ENCODE results near the gene RAB15. TPM values are rescaled to one million over a fixed set of nuclear protein-coding genes. Genes with fewer than 3 reads are reported as not detected.

Gene RAB15
- total RNA-seq, 1 donor: 4.8 TPM

GRCh38 chr14:65000898-65001591 lies 28.9 kb upstream of the RAB15 start:
- TF ChIP-seq CTCF (IDR thresholded peaks at IDR 0.05; ENCODE audit: insufficient read depth, low read length): no peak
- DNase-seq (ENCODE audit: low read depth): peak; percentile 73
- no peak overlapping the region for H3K4me3 ChIP-seq (ENCODE audit: low read depth, low read length)

DNA sequence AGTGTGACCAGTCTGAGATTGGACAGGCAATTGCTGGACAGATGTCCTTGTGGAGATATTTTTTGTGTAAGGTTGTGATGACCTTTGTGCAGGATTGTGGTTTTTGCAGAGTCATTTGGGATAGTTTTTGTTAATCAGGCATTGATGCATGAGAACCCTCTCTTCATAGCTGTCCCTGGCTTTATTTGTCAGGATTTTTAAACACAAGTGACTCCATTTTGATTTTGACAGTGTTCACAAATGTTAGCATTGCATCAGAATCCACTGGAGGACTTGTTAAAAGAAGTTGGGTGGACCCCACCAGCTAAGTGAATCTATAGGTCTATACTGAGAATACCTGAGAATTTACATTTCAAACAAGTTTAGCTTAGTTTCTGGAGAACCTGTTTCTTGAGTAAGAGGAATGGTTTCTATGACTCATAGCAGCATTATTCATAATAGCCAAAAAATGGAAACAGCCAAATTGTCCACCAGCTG lies 26.4 kb upstream of the RAB15 start:
- peak; percentile 54 for DNase-seq (ENCODE audit: low read depth)
- no peak for TF ChIP-seq CTCF (IDR thresholded peaks at IDR 0.05; ENCODE audit: insufficient read depth, low read length)
- no peak overlapping the region for H3K4me3 ChIP-seq (ENCODE audit: low read depth, low read length)

DNA sequence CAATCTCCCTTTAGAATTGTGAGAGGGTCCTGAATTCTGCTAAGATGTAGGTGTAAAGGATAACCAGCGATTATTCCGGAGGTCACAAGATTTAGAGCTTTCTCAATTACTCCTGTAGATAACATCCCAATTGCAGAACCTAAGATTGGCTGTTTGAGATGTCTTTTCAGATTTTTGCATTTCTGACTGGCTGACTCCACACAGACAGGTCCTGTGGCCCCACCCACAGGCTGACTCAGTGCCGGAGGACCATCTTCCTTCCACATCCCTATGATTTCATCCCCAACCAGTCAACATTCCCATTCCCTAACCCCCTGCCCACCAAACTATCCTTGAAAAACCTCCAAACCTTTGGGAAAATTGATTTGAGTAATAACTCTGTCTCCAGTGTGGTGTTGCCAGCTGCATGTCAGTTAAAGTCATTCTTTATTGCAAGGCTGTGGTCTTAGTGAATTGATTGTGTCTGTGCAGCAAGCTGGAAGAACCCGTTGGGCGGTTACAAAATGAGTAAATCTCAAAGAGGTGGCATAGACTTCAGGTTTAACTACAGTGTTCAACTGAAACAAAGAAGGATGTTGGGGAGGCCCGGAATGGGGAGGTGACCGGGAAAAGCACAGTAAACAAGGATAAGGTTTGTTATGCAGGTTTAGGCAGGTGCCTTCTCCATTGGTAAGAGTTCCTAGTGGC lies 25.1 kb upstream of the RAB15 start:
- no peak for TF ChIP-seq CTCF (IDR thresholded peaks at IDR 0.05; ENCODE audit: insufficient read depth, low read length)
- DNase-seq (ENCODE audit: low read depth): no peak
- H3K4me3 ChIP-seq (ENCODE audit: low read depth, low read length): no peak overlapping the region

DNA sequence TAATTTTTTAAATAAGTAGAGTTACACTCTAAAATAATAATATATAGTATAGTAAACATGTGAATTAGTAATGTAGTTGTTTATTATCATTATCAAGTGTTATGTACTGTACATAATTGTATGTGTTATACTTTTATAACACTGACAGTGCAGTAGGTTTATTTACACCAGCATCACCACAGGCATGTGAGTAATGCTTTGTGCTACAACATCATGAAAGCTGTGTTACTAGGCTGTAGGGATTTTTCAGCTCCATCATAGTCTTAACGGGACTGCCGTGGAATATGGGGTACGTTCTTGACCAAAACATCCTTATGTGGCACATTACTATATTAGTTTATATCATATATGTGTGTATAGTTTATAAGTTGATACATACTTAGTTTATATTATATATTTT lies 23.2 kb upstream of the RAB15 start:
- no peak for TF ChIP-seq CTCF (IDR thresholded peaks at IDR 0.05; ENCODE audit: insufficient read depth, low read length)
- no peak overlapping the region for H3K4me3 ChIP-seq (ENCODE audit: low read depth, low read length)
- DNase-seq (ENCODE audit: low read depth): no peak

- no peak overlapping the region for H3K4me3 ChIP-seq (ENCODE audit: low read depth, low read length)
- no peak for DNase-seq (ENCODE audit: low read depth)
- TF ChIP-seq CTCF (IDR thresholded peaks at IDR 0.05; ENCODE audit: insufficient read depth, low read length): no peak
These were observed 22.4 kb upstream of the RAB15 start for GRCh38 chr14:64994540-64994939.

- no peak overlapping the region for H3K4me3 ChIP-seq (ENCODE audit: low read depth, low read length)
- DNase-seq (ENCODE audit: low read depth): peak; percentile 5
- no peak for TF ChIP-seq CTCF (IDR thresholded peaks at IDR 0.05; ENCODE audit: insufficient read depth, low read length)
These were observed 21.3 kb upstream of the RAB15 start for GRCh38 chr14:64993266-64993930.

All from fibroblast of the aortic adventitia (primary cell).